H9 (cell line): Measurements from ENCODE around the gene RERG. TPM values are rescaled to one million over a fixed set of nuclear protein-coding genes. Genes with fewer than 3 reads are reported as not detected.

Experiments
- DNase-seq: peaks from one replicate; pipeline ENCODE4 v3.0.0-alpha.2; 2017
- H2AFZ ChIP-seq: one replicate; pipeline ENCODE4 v1.6.1; 2013; ENCODE audit warnings: mild to moderate bottlenecking, low read length, control low read depth, moderate library complexity
- H2AK5ac ChIP-seq: 2 replicates; pipeline ENCODE4 v1.6.1; 2013; ENCODE audit warnings: low read length, control low read depth, mixed read lengths; ENCODE audit not compliant: insufficient read length
- H2BK120ac ChIP-seq: one replicate; pipeline ENCODE4 v1.6.1; 2013; ENCODE audit warnings: low read depth, mild to moderate bottlenecking, low read length, control low read depth, inconsistent platforms; ENCODE audit not compliant: poor library complexity, severe bottlenecking
- H2BK12ac ChIP-seq: 2 replicates; pipeline ENCODE4 v1.6.1; 2013; ENCODE audit warnings: low read length, control low read depth, mixed read lengths, low read depth; ENCODE audit not compliant: insufficient read length
- H2BK15ac ChIP-seq: 2 replicates; pipeline ENCODE4 v1.6.1; 2013; ENCODE audit warnings: low read depth, low read length, control low read depth
- H2BK20ac ChIP-seq: one replicate; pipeline ENCODE4 v1.6.1; 2013; ENCODE audit warnings: low read depth, mild to moderate bottlenecking, low read length, control low read depth, inconsistent platforms; ENCODE audit not compliant: poor library complexity, severe bottlenecking
- H2BK5ac ChIP-seq: 2 replicates; pipeline ENCODE4 v1.6.1; 2013; ENCODE audit warnings: low read length, control low read depth, mixed read lengths; ENCODE audit not compliant: insufficient read length
- H3K14ac ChIP-seq: 2 replicates; pipeline ENCODE4 v1.6.1; 2013; ENCODE audit warnings: low read length, control low read depth; ENCODE audit not compliant: insufficient read depth
- H3K18ac ChIP-seq: 2 replicates; pipeline ENCODE4 v1.6.1; 2013; ENCODE audit warnings: low read depth, mild to moderate bottlenecking, mixed read lengths, low read length, control low read depth; ENCODE audit not compliant: insufficient read length
- H3K23ac ChIP-seq: 2 replicates; pipeline ENCODE4 v1.6.1; 2013; ENCODE audit warnings: low read length, control low read depth, mixed read lengths, low read depth; ENCODE audit not compliant: insufficient read length
- H3K23me2 ChIP-seq: 2 replicates; pipeline ENCODE4 v1.6.1; 2013; ENCODE audit warnings: low read depth, mild to moderate bottlenecking, mixed read lengths, low read length, control low read depth; ENCODE audit not compliant: insufficient read length, poor library complexity, severe bottlenecking
- H3K27ac ChIP-seq: 2 replicates; pipeline ENCODE4 v1.5.1; 2013; ENCODE audit warnings: low read length, control low read depth, mixed read lengths, low read depth; ENCODE audit not compliant: insufficient read length
- H3K27me3 ChIP-seq: 2 replicates; pipeline ENCODE4 v1.6.1; 2013; ENCODE audit warnings: low read length, control low read depth, inconsistent platforms; ENCODE audit not compliant: insufficient read depth
- H3K4ac ChIP-seq: 2 replicates; pipeline ENCODE4 v1.6.1; 2013; ENCODE audit warnings: low read depth, mild to moderate bottlenecking, control low read depth, inconsistent platforms, low read length, moderate library complexity
- H3K4me1 ChIP-seq: 2 replicates; pipeline ENCODE4 v1.6.1; 2013; ENCODE audit warnings: low read length, control low read depth, inconsistent platforms; ENCODE audit not compliant: insufficient read depth
- H3K4me2 ChIP-seq: 2 replicates; pipeline ENCODE4 v1.6.1; 2013; ENCODE audit warnings: low read length, control low read depth, mixed read lengths; ENCODE audit not compliant: insufficient read length, insufficient read depth
- H3K56ac ChIP-seq: 2 replicates; pipeline ENCODE4 v1.6.1; 2013; ENCODE audit warnings: low read depth, mild to moderate bottlenecking, mixed read lengths, low read length, control low read depth; ENCODE audit not compliant: insufficient read length
- H3K79me1 ChIP-seq: 2 replicates; pipeline ENCODE4 v1.6.1; 2013; ENCODE audit warnings: low read depth, mild to moderate bottlenecking, moderate library complexity, low read length, control low read depth, inconsistent platforms; ENCODE audit not compliant: insufficient read depth, poor library complexity, severe bottlenecking
- H3K79me2 ChIP-seq: 2 replicates; pipeline ENCODE4 v1.6.1; 2013; ENCODE audit warnings: low read length, control low read depth, inconsistent platforms; ENCODE audit not compliant: insufficient read depth
- H3K9ac ChIP-seq: 2 replicates; pipeline ENCODE4 v1.6.1; 2013; ENCODE audit warnings: low read length, control low read depth, mixed read lengths; ENCODE audit not compliant: insufficient read length; ENCODE audit errors: extremely low read depth
- H3K9me3 ChIP-seq: one replicate; pipeline ENCODE4 v1.6.1; 2013; ENCODE audit warnings: low read depth, low read length, inconsistent platforms; ENCODE audit not compliant: control insufficient read depth
- H3T11ph ChIP-seq: one replicate; pipeline ENCODE4 v1.6.1; 2013; ENCODE audit warnings: mild to moderate bottlenecking, low read length, control low read depth, inconsistent platforms
- H4K20me1 ChIP-seq: one replicate; pipeline ENCODE4 v1.6.1; 2013; ENCODE audit not compliant: control insufficient read depth, insufficient read length, insufficient read depth
- H4K5ac ChIP-seq: 2 replicates; pipeline ENCODE4 v1.6.1; 2013; ENCODE audit warnings: low read depth, mild to moderate bottlenecking, mixed read lengths, low read length, control low read depth; ENCODE audit not compliant: insufficient read length
- H4K8ac ChIP-seq: replicated peaks from 2 replicates; pipeline ENCODE4 v1.6.1; 2013; ENCODE audit warnings: low read length, control low read depth, mixed read lengths, low read depth; ENCODE audit not compliant: insufficient read length
- H4K91ac ChIP-seq: 2 replicates; pipeline ENCODE4 v1.6.1; 2013; ENCODE audit warnings: low read depth, mild to moderate bottlenecking, moderate library complexity, mixed read lengths, low read length, control low read depth; ENCODE audit not compliant: insufficient read length
- H3K27ac Mint-ChIP-seq, 3 experiments: 2 replicates in 2 of 3; 3 replicates in 1 of 3; pipeline ENCODE4 v1.8.0; 2020 to 2021; ENCODE audit warnings: mixed read lengths in 3 of 3, mild to moderate bottlenecking in 1 of 3, moderate library complexity in 1 of 3
- H3K27me3 Mint-ChIP-seq: 2 replicates; pipeline ENCODE4 v1.8.0; 2021; ENCODE audit warnings: low read depth, mild to moderate bottlenecking, moderate library complexity, mixed read lengths
- H3K36me3 Mint-ChIP-seq, 3 experiments: 2 replicates in 2 of 3; 3 replicates in 1 of 3; pipeline ENCODE4 v1.8.0; 2020 to 2021; ENCODE audit warnings: low read depth in 3 of 3, mixed read lengths in 3 of 3; ENCODE audit not compliant: insufficient read depth in 1 of 3
- H3K4me1 Mint-ChIP-seq, 2 experiments: 2 replicates each; pipeline ENCODE4 v1.8.0; 2020; ENCODE audit warnings: mixed read lengths in 2 of 2
- H3K4me3 Mint-ChIP-seq, 2 experiments: 2 replicates in 1 of 2; 3 replicates in 1 of 2; pipeline ENCODE4 v1.8.0; 2020 to 2021; ENCODE audit warnings: mild to moderate bottlenecking in 2 of 2, mixed read lengths in 2 of 2, moderate library complexity in 1 of 2
- H3K9me3 Mint-ChIP-seq, 2 experiments: 2 replicates in 1 of 2; 3 replicates in 1 of 2; pipeline ENCODE4 v1.8.0; 2020; ENCODE audit warnings: mild to moderate bottlenecking in 2 of 2, mixed read lengths in 2 of 2, moderate library complexity in 1 of 2
- WGBS: extraction: QIAGEN DNeasy Blood & Tissue Kit; methylation state at CpG from one replicate; pipeline ENCODE4 v1.1.7; 2013; ENCODE audit warnings: missing lambda C conversion rate, low lambda C conversion rate, mixed read lengths; ENCODE audit not compliant: insufficient read length; ENCODE audit errors: extremely low coverage; 5-methylcytosine and 5-hydroxymethylcytosine counted together
- total RNA-seq: library from RNA; stranded (reverse); gene quantifications from 2 replicates; pipeline ENCODE4 v1.2.1, GENCODE V29; 2021
- TF ChIP-seq, protein P1 (sequence below): fragments of 200-600 bp; sonication (generic); conservative IDR thresholded peaks from 3 replicates; pipeline ENCODE4 v1.8.0; 2021; ENCODE audit warnings: antibody characterized with exemption, mild to moderate bottlenecking

RERG gene
- total RNA-seq, 1 experiment from 2014 or later, result not detected

DNA sequence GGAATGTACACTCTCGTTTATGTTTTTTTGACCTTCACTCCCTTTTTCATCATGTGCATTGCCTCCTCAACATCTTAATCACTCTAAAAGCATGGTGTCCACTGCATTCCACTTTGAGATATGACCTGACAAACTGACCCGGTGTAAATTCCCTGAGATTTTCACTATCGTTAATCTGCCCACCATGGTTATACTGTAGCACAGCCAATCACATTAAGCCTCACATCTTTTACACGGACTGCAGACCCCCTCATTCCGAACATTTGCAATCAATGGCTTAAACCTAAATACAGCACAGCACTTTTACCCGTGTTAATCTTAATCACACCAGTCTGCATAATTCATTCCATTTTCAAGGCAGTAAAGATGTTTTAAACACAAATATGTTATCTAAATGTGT lies 2.4 kb downstream of the RERG start:
- H3K18ac ChIP-seq, result no peak overlapping the region
- Mint-ChIP-seq H3K4me1 (peaks cover 6 to 10% of the 10 kb centered on the region in 2 experiments), H3K9me3 (no peaks in the 10 kb centered on the region), H3K27me3 (peaks cover 32% of the 10 kb centered on the region), H3K36me3 (no peaks in the 10 kb centered on the region), H3K27ac (no peak overlapping the region), H3K4me3 (no peak overlapping the region)
- no peak overlapping the region for H3K4ac ChIP-seq
- H3K79me2 ChIP-seq, result no peaks in the 10 kb centered on the region
- H3K4me2 ChIP-seq, result no peak overlapping the region
- no peak overlapping the region for H2BK15ac ChIP-seq
- peaks cover 5% of the 10 kb centered on the region for H3K23me2 ChIP-seq
- H4K20me1 ChIP-seq, result no peaks in the 10 kb centered on the region
- H2AFZ ChIP-seq, result no peak overlapping the region
- H3K27me3 ChIP-seq, result peaks cover 4% of the 10 kb centered on the region; the same call in 1 of the 2 replicates
- no peak for DNase-seq
- TF ChIP-seq, protein P1, sequence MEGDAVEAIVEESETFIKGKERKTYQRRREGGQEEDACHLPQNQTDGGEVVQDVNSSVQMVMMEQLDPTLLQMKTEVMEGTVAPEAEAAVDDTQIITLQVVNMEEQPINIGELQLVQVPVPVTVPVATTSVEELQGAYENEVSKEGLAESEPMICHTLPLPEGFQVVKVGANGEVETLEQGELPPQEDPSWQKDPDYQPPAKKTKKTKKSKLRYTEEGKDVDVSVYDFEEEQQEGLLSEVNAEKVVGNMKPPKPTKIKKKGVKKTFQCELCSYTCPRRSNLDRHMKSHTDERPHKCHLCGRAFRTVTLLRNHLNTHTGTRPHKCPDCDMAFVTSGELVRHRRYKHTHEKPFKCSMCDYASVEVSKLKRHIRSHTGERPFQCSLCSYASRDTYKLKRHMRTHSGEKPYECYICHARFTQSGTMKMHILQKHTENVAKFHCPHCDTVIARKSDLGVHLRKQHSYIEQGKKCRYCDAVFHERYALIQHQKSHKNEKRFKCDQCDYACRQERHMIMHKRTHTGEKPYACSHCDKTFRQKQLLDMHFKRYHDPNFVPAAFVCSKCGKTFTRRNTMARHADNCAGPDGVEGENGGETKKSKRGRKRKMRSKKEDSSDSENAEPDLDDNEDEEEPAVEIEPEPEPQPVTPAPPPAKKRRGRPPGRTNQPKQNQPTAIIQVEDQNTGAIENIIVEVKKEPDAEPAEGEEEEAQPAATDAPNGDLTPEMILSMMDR, result no peak
- H2AK5ac ChIP-seq, result no peak overlapping the region
- no peak overlapping the region for H2BK20ac ChIP-seq
- H4K8ac ChIP-seq, result no peak overlapping the region
- no peak overlapping the region for H3K27ac ChIP-seq
- H3K14ac ChIP-seq, result no peak overlapping the region
- H3K56ac ChIP-seq, result no peak overlapping the region
- H2BK120ac ChIP-seq, result no peak overlapping the region
- H3K4me1 ChIP-seq, result peaks cover 4% of the 10 kb centered on the region; the same call in 1 of the 2 replicates
- no peaks in the 10 kb centered on the region for H3K79me1 ChIP-seq
- no peaks in the 10 kb centered on the region for H3K9me3 ChIP-seq
- no peak overlapping the region for H2BK5ac ChIP-seq
- H4K5ac ChIP-seq, result no peak overlapping the region
- H4K91ac ChIP-seq, result no peak overlapping the region
- H3K9ac ChIP-seq, result no peak overlapping the region
- no peak overlapping the region for H2BK12ac ChIP-seq
- no CpG with 5 or more reads among the region's 6 CpGs for WGBS
- H3K23ac ChIP-seq, result no peak overlapping the region
- H3T11ph ChIP-seq, result no peak overlapping the region
